ENCODE data around the gene CADM1.

CADM1 gene

DNA sequence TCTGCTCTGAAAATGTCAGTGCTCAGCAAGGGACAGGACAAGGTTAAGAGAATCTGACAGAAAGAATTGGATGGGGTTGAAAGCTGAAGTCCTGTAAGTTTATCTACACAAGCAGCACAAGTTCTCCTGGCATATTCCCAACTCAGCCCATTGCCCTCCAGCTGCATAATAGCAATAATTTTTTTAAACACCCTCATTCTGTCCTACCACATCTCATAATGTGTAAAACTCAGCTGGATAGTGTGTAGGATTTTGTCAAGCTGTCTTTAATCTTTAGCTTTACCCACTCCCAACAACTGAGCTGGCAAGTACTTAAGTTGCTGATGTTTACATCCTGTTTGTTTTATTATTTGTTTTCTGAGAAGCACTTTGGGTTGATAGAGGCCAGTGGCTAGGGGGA, 158.9 kb downstream of the CADM1 start:
- Histone ChIP-seq H2BK120ac (ENCODE audit: low read depth, low read length) (no peak overlapping the region), H3K79me1 (ENCODE audit: low read depth, low read length) (no peaks in the 10 kb centered on the region), H3K4me1 (ENCODE audit: control insufficient read depth in 2 of 2, insufficient read depth in 1 of 2, low read depth in 1 of 2, low read length in 2 of 2) (peaks cover 9 to 15% of the 10 kb centered on the region in 2 donors), H3K9ac (ENCODE audit: low read depth, low read length, poor library complexity) (no peak overlapping the region), H4K91ac (ENCODE audit: low read depth, low read length, poor library complexity) (no peak overlapping the region), H3K4me3 (ENCODE audit: low read length in 2 of 2) (no peak overlapping the region), H2BK5ac (ENCODE audit: low read length) (no peak overlapping the region), H3K27ac (replicated peaks; ENCODE audit: low read length) (no peak overlapping the region), H3K4ac (ENCODE audit: low read length) (no peak overlapping the region), H2BK15ac (ENCODE audit: low read length) (no peak overlapping the region), H4K8ac (ENCODE audit: low read depth, low read length) (no peak overlapping the region), H3K9me3 (replicated peaks in 1 of 2; ENCODE audit: control insufficient read depth in 2 of 2, insufficient read depth in 1 of 2, low read depth in 1 of 2, low read length in 2 of 2) (no peaks in the 10 kb centered on the region), H3K18ac (ENCODE audit: low read length) (no peak overlapping the region), H3K36me3 (replicated peaks in 1 of 2; ENCODE audit: control insufficient read depth in 2 of 2, insufficient read depth in 2 of 2, low read length in 2 of 2) (no peaks in the 10 kb centered on the region), H2BK12ac (ENCODE audit: low read length) (no peak overlapping the region), H3K4me2 (ENCODE audit: insufficient read depth, low read length, poor library complexity, severe bottlenecking) (no peak overlapping the region), H2AK5ac (ENCODE audit: low read depth, low read length) (no peak overlapping the region), H2AFZ (ENCODE audit: low read length) (peak overlapping the region; percentile 47), H3K23ac (ENCODE audit: low read depth, low read length, poor library complexity) (no peak overlapping the region), H3K14ac (ENCODE audit: low read length) (no peak overlapping the region), H3K27me3 (ENCODE audit: control insufficient read depth in 3 of 3, insufficient read depth in 3 of 3, low read depth in 1 of 3, low read length in 3 of 3) (no peaks in the 10 kb centered on the region)
- DNase-seq (ENCODE audit: low spot score): no peak

DNA sequence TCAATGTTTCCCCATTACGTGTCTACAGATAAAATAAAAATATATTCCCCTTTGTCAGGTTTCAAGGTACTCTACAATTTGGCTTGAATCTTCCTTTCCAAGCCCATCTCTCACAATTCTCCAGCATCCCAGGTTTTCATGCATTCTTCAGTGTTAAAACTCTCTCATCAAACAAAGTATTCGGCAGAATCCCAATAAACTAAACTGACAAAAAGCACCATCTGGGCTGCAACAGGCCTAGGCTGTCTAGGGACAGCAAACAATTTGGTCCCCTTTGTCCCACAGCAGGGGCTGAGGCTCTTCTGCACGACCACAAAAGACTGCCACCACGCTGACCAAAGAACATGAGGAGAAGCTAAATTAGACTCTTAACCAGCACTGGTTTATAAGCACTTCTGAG, 159.4 kb downstream of the CADM1 start:
- H2BK120ac ChIP-seq (ENCODE audit: low read depth, low read length): no peak overlapping the region
- no peaks in the 10 kb centered on the region for H3K36me3 ChIP-seq (replicated peaks in 1 of 2; ENCODE audit: control insufficient read depth in 2 of 2, insufficient read depth in 2 of 2, low read length in 2 of 2)
- H3K4me3 ChIP-seq (ENCODE audit: low read length in 2 of 2): no peak overlapping the region
- H3K27me3 ChIP-seq (ENCODE audit: control insufficient read depth in 3 of 3, insufficient read depth in 3 of 3, low read depth in 1 of 3, low read length in 3 of 3): no peaks in the 10 kb centered on the region
- no peak overlapping the region for H2AK5ac ChIP-seq (ENCODE audit: low read depth, low read length)
- H3K27ac ChIP-seq (replicated peaks; ENCODE audit: low read length): no peak overlapping the region
- no peaks in the 10 kb centered on the region for H3K9me3 ChIP-seq (replicated peaks in 1 of 2; ENCODE audit: control insufficient read depth in 2 of 2, insufficient read depth in 1 of 2, low read depth in 1 of 2, low read length in 2 of 2)
- no peak overlapping the region for H3K14ac ChIP-seq (ENCODE audit: low read length)
- no peak for DNase-seq (ENCODE audit: low spot score)
- no peak overlapping the region for H3K4me2 ChIP-seq (ENCODE audit: insufficient read depth, low read length, poor library complexity, severe bottlenecking)
- no peak overlapping the region for H2BK12ac ChIP-seq (ENCODE audit: low read length)
- no peak overlapping the region for H3K4ac ChIP-seq (ENCODE audit: low read length)
- H2AFZ ChIP-seq (ENCODE audit: low read length): peak overlapping the region; percentile 47
- H3K79me1 ChIP-seq (ENCODE audit: low read depth, low read length): no peaks in the 10 kb centered on the region
- no peak overlapping the region for H3K9ac ChIP-seq (ENCODE audit: low read depth, low read length, poor library complexity)
- no CpG with 5 or more reads among the region's 4 CpGs for WGBS, 2 donors (ENCODE audit: extremely low coverage in 2 of 2, insufficient read length in 2 of 2, insufficient replicate concordance in 1 of 2)
- H3K4me1 ChIP-seq (ENCODE audit: control insufficient read depth in 2 of 2, insufficient read depth in 1 of 2, low read depth in 1 of 2, low read length in 2 of 2): peaks cover 9 to 15% of the 10 kb centered on the region in 2 donors
- no peak overlapping the region for H3K18ac ChIP-seq (ENCODE audit: low read length)
- no peak overlapping the region for H2BK5ac ChIP-seq (ENCODE audit: low read length)
- H3K23ac ChIP-seq (ENCODE audit: low read depth, low read length, poor library complexity): no peak overlapping the region
- no peak overlapping the region for H4K91ac ChIP-seq (ENCODE audit: low read depth, low read length, poor library complexity)
- H4K8ac ChIP-seq (ENCODE audit: low read depth, low read length): no peak overlapping the region
- H2BK15ac ChIP-seq (ENCODE audit: low read length): no peak overlapping the region

DNA sequence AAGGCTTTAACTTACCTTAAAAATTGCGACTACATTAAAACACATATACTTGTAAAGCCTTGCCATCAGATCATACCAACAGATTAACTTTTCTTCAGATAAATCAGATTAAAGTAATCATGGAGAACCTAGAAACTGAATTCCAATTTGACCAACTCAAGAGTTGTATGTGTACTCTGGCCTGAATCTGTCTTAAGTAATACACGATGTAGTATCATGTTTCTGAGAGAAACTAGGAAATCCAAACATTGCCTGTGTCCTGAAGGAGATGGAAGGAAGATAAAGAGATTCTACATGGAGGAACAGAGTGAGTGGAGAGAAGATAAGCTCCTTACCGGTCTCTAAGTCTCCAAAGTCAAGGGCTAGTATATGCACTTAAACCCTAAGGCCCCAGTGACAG, 162.1 kb downstream of the CADM1 start:
- Histone ChIP-seq H4K91ac (ENCODE audit: low read depth, low read length, poor library complexity) (no peak overlapping the region), H3K27me3 (ENCODE audit: control insufficient read depth in 3 of 3, insufficient read depth in 3 of 3, low read depth in 1 of 3, low read length in 3 of 3) (no peaks in the 10 kb centered on the region), H3K36me3 (replicated peaks in 1 of 2; ENCODE audit: control insufficient read depth in 2 of 2, insufficient read depth in 2 of 2, low read length in 2 of 2) (peaks cover 0 to 2% of the 10 kb centered on the region in 2 donors), H3K18ac (ENCODE audit: low read length) (no peak overlapping the region), H3K9ac (ENCODE audit: low read depth, low read length, poor library complexity) (no peak overlapping the region), H2BK12ac (ENCODE audit: low read length) (no peak overlapping the region), H2AFZ (ENCODE audit: low read length) (no peak overlapping the region), H3K4me1 (ENCODE audit: control insufficient read depth in 2 of 2, insufficient read depth in 1 of 2, low read depth in 1 of 2, low read length in 2 of 2) (peaks cover 9 to 15% of the 10 kb centered on the region in 2 donors), H3K14ac (ENCODE audit: low read length) (no peak overlapping the region), H4K8ac (ENCODE audit: low read depth, low read length) (no peak overlapping the region), H2BK120ac (ENCODE audit: low read depth, low read length) (no peak overlapping the region), H3K23ac (ENCODE audit: low read depth, low read length, poor library complexity) (no peak overlapping the region), H2AK5ac (ENCODE audit: low read depth, low read length) (no peak overlapping the region), H2BK5ac (ENCODE audit: low read length) (no peak overlapping the region), H3K79me1 (ENCODE audit: low read depth, low read length) (peaks cover 2% of the 10 kb centered on the region), H3K4me2 (ENCODE audit: insufficient read depth, low read length, poor library complexity, severe bottlenecking) (no peak overlapping the region), H2BK15ac (ENCODE audit: low read length) (no peak overlapping the region), H3K27ac (replicated peaks; ENCODE audit: low read length) (no peak overlapping the region), H3K4ac (ENCODE audit: low read length) (no peak overlapping the region), H3K4me3 (ENCODE audit: low read length in 2 of 2) (no peak overlapping the region), H3K9me3 (replicated peaks in 1 of 2; ENCODE audit: control insufficient read depth in 2 of 2, insufficient read depth in 1 of 2, low read depth in 1 of 2, low read length in 2 of 2) (no peaks in the 10 kb centered on the region)
- no peak for DNase-seq (ENCODE audit: low spot score)
- WGBS, 2 donors (ENCODE audit: extremely low coverage in 2 of 2, insufficient read length in 2 of 2, insufficient replicate concordance in 1 of 2): no CpG with 5 or more reads among the region's 3 CpGs

DNA sequence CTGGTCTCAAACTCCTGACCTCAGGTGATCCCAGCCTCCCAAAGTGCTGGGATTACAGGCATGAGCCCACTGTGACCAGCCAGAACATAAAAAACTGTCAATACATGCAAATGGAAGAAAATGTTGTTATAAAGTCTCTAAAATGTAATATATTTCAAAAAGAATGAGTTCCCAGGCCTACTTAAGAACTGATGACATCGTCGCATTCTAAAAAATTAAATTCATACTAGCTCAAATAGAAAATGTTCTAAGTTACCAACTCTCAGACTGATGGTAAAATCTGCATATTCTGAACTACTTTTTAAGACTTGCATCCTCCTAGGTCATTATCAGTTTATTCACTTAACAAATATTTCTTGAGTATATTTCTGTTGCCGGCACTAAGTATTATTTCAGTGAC, 163.3 kb downstream of the CADM1 start:
- Histone ChIP-seq H3K14ac (ENCODE audit: low read length) (no peak overlapping the region), H2BK120ac (ENCODE audit: low read depth, low read length) (no peak overlapping the region), H2BK12ac (ENCODE audit: low read length) (no peak overlapping the region), H3K4ac (ENCODE audit: low read length) (no peak overlapping the region), H3K23ac (ENCODE audit: low read depth, low read length, poor library complexity) (no peak overlapping the region), H3K36me3 (replicated peaks in 1 of 2; ENCODE audit: control insufficient read depth in 2 of 2, insufficient read depth in 2 of 2, low read length in 2 of 2) (peaks cover 0 to 2% of the 10 kb centered on the region in 2 donors), H4K91ac (ENCODE audit: low read depth, low read length, poor library complexity) (no peak overlapping the region), H3K79me1 (ENCODE audit: low read depth, low read length) (peaks cover 2% of the 10 kb centered on the region), H3K18ac (ENCODE audit: low read length) (no peak overlapping the region), H3K4me2 (ENCODE audit: insufficient read depth, low read length, poor library complexity, severe bottlenecking) (no peak overlapping the region), H3K27ac (replicated peaks; ENCODE audit: low read length) (no peak overlapping the region), H2BK5ac (ENCODE audit: low read length) (no peak overlapping the region), H2BK15ac (ENCODE audit: low read length) (no peak overlapping the region), H2AK5ac (ENCODE audit: low read depth, low read length) (no peak overlapping the region), H3K4me3 (ENCODE audit: low read length in 2 of 2) (no peak overlapping the region), H3K27me3 (ENCODE audit: control insufficient read depth in 3 of 3, insufficient read depth in 3 of 3, low read depth in 1 of 3, low read length in 3 of 3) (no peaks in the 10 kb centered on the region), H4K8ac (ENCODE audit: low read depth, low read length) (no peak overlapping the region), H3K4me1 (ENCODE audit: control insufficient read depth in 2 of 2, insufficient read depth in 1 of 2, low read depth in 1 of 2, low read length in 2 of 2) (peaks cover 6 to 9% of the 10 kb centered on the region in 2 donors), H2AFZ (ENCODE audit: low read length) (no peak overlapping the region), H3K9ac (ENCODE audit: low read depth, low read length, poor library complexity) (no peak overlapping the region), H3K9me3 (replicated peaks in 1 of 2; ENCODE audit: control insufficient read depth in 2 of 2, insufficient read depth in 1 of 2, low read depth in 1 of 2, low read length in 2 of 2) (no peaks in the 10 kb centered on the region)
- WGBS, 2 donors (ENCODE audit: extremely low coverage in 2 of 2, insufficient read length in 2 of 2, insufficient replicate concordance in 1 of 2): no CpG with 5 or more reads among the region's 3 CpGs
- DNase-seq (ENCODE audit: low spot score): no peak

Measured in neuronal stem cell (in vitro differentiated cells).